ENCODE results near the gene GALNT2.
A peak's percentile ranks its signal among the peaks of the same experiment; 100 is the strongest.

The GALNT2 gene

DNA sequence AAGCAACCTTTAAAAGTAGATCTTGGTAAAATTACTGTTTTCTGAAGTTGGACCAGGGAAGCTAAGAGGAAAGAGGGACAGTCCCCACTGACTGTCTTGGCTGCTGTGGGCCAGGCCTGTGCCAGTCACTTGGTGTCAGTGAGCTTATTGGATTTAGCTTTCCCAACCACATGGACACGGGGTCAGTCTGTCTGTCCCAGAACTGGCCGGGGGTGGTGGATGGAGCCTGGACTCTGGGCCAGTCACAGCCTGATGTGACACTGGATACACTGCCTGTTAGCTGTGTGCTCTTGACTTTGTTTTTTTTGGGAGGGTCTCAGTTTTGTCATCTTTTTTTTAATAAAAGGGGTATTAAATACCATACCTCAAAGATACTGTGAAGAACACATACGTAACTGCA is 96.7 kb downstream of the GALNT2 start:
- DNase-seq (ENCODE audit: low read depth) = no peak

- no peak for DNase-seq (ENCODE audit: low read depth)
Observed at GRCh38 chr1:230165536-230165935, 98.5 kb downstream of the GALNT2 start.

DNA sequence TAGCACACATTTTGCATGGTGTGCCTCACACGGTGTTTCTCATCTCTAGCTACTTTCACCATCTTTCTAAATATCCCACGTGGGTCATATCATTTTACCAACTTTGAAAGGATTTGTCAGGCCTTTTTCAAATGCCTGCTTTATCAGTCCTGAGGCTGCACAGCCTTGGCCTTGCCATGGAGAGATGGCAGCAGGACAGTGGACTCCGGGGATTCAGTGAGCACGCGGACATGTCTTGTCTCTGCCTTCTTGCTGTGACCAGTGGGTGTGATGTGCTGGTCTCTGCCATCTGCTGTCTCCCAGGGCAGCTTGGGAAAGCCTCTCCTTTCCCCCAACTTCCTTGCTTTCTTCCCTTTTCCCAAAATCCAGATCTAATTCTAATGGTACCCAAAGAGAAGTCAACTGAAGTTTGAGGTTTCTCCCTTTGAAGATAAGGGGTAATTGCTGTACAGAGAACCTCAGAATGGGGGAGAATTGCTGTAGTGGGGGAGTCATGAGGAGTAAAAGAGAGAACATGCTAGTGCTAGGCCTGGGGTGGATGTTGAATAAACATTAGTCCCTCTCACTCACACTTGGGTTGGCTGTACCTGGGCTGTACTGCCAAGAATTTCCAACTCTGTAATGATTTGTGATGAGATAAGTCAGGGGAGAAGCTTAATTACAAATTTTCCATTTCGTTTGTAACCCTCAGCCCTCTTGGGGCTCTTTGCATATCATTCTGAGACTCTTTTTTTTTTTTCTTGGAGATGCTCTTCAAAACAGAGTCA is 99.5 kb downstream of the GALNT2 start:
- DNase-seq (ENCODE audit: low read depth) = no peak

DNA sequence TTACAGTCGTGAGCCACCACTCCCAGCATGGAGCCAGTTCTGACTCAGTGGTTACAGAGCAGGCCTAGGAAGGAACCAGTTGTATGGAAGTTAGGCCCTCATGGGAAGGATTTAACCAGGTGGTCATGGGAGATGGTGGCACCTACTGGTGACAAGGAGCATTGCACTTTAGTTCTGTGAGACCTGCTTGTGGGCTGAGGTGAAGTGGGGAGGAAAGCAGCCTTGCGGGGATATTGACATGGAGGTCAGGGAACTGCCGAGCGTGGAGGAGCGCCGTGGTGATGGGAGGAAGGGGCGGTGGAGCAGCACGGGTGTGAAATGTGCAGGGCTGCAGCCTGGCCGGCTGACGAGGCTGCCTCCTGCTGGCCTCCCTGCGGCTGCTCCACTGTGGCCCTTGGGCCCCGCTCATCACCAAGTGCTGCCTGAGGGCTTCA is 100.4 kb downstream of the GALNT2 start:
- peak; percentile 83 for DNase-seq (ENCODE audit: low read depth)

DNA sequence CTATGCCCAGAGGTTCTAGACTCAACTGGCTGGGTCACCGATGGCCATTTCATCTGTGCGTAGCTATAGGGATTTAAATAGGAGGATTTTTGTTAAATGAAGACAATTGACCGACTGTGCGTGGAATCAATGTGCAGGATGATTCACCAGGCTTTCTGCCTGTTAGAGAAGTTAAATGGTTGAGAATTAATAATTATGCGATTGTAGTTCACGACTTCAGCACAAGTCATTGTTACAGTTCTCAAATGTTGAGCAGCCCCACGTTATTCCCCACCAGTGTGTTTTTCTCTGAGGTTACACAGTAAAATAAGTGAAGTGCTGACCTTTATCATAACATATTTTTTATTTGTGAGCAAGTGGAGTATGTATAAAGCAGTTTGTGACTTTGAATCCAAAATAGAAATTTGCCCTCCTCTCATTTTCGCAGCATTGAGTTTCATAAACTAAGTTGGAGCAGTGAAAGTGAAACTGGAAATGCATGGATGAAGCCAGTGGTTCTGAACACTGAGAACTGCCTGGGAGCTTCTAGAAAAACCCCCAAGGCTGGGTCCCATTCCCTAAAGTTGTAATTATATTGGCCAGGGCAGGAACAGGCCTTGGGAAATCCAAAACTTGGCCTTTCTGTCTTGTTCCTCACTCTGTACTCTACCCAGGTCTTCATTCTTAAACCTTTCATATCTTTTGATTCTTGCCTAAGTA is 102.6 kb downstream of the GALNT2 start:
- no peak for DNase-seq (ENCODE audit: low read depth)

DNA sequence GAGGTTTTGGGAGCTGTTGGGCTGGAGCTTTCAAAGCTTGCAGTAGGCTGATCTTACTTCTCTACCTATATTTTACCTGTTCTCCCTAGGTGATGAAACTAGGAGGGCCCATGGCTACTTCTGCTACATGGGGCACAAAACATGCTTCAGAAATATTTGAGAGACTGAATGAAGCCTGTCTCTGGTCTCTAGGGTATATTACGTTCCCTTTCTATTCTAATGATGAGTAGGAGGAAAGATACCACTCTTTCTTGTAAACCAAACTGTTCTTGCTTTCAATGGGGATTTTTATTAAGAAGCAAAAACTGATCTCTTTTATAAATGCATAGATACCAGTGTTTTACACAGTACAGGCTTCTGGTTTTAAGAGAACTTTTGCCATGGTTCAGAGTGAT is 103.1 kb downstream of the GALNT2 start:
- DNase-seq (ENCODE audit: low read depth) = no peak

- DNase-seq (ENCODE audit: low read depth) = no peak
Observed at GRCh38 chr1:230170622-230171021, 103.6 kb downstream of the GALNT2 start.

GRCh38 chr1:230171356-230172015 is 104.4 kb downstream of the GALNT2 start:
- DNase-seq (ENCODE audit: low read depth) = peak; percentile 34

- no peak for DNase-seq (ENCODE audit: low read depth)
Observed at GRCh38 chr1:230172016-230172537, 105.0 kb downstream of the GALNT2 start.

- DNase-seq (ENCODE audit: low read depth) = no peak
Observed at GRCh38 chr1:230173187-230173975, 106.3 kb downstream of the GALNT2 start.

- no peak for DNase-seq (ENCODE audit: low read depth)
Observed at GRCh38 chr1:230174041-230174440, 107.0 kb downstream of the GALNT2 start.

- DNase-seq (ENCODE audit: low read depth) = no peak
Observed at GRCh38 chr1:230174471-230175162, 107.6 kb downstream of the GALNT2 start.

- DNase-seq (ENCODE audit: low read depth) = no peak
Observed at GRCh38 chr1:230175163-230175747, 108.2 kb downstream of the GALNT2 start.

DNA sequence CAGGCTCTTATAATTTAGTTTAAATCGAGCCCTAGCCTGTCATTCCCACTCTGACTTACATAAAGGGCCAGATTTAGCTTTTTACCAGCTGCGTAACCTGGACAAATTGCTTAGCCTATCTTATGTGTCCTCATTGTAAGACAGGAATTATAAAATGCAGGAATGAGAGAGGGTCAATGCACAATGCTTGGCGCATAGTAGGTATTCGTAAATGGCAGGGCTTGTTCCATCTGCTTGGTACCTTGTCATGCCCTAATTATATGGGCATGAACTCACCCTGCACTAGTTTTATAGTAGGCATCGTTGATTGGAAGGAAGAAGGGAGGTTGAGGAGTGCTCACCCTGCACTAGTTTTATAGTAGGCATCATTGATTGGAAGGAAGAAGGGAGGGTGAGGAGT is 108.8 kb downstream of the GALNT2 start:
- no peak for DNase-seq (ENCODE audit: low read depth)

GRCh38 chr1:230176326-230176725 is 109.3 kb downstream of the GALNT2 start:
- DNase-seq (ENCODE audit: low read depth) = no peak

- DNase-seq (ENCODE audit: low read depth) = no peak
Observed at GRCh38 chr1:230176871-230177411, 109.9 kb downstream of the GALNT2 start.

- DNase-seq (ENCODE audit: low read depth) = no peak
Observed at GRCh38 chr1:230179249-230179648, 112.2 kb downstream of the GALNT2 start.

DNA sequence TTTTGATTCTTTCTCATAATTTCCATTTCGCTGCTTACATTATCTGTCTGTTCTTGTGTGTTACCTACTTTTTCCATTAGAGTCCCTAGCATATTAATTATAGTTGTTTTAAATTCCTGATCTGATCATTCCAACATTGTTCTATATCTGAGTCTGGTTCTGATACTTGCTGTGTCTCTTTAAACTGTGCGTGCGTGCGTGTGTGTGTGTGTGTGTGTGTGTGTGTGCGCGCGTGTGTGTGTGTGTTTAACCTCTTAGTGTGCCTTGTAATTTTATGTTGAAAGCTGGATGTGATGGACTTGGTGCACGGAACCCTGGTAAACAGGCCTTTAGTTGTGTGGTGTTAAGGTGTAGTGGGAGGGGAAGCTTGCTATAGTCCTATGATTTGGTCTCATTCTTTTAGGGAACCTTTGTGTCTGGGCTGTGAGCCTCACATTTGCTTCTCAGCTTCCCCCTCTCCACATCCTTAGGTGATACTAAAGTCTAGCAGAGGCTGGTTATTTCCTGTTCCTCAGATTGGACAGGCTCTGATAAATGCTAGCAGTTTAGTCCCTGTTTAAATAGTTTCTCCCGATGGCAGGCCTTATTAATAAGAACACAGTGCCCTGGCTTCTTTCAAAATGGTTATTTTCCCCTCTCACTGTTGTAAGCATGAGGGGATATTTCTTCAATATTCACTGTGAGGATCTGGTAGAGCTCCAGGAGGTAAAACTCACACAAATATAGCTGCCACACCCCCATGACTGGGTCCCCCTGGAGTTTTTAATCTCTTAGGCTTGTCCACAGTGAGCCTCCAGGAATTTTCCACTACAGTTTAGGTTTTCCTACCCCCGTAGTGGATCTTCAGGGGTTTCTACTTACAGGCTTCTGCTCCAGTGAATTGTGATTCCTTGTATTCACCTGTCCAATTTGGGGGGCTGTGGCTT is 118.3 kb downstream of the GALNT2 start:
- peak; percentile 5 for DNase-seq (ENCODE audit: low read depth)

- DNase-seq (ENCODE audit: low read depth) = peak; percentile 91
Observed at GRCh38 chr1:230186003-230186863, 119.2 kb downstream of the GALNT2 start.

Measured in ELR (cell line).